GM12873 (cell line): ENCODE data around the gene SYNJ2.

Experiments
- CTCF ChIP-seq: IDR thresholded peaks from 2 replicates; pipeline ENCODE4 v1.5.1; 2012; ENCODE audit warnings: low read depth, mild to moderate bottlenecking, moderate library complexity, low read length, control low read depth; ENCODE audit not compliant: insufficient read depth; ENCODE audit errors: missing control alignments

The SYNJ2 gene

GRCh38 chr6:158041788-158042187, 60.1 kb downstream of the SYNJ2 start:
- TF ChIP-seq CTCF, result no peak

- no peak for TF ChIP-seq CTCF
Observed at GRCh38 chr6:158042245-158042798, 60.7 kb downstream of the SYNJ2 start.

- no peak for TF ChIP-seq CTCF
Observed at GRCh38 chr6:158043008-158043407, 61.3 kb downstream of the SYNJ2 start.

GRCh38 chr6:158043586-158044524, 62.2 kb downstream of the SYNJ2 start:
- no peak for TF ChIP-seq CTCF

- TF ChIP-seq CTCF, result no peak
Observed at GRCh38 chr6:158044525-158044888, 62.8 kb downstream of the SYNJ2 start.

GRCh38 chr6:158046201-158047126, 64.8 kb downstream of the SYNJ2 start:
- TF ChIP-seq CTCF, result no peak

- no peak for TF ChIP-seq CTCF
Observed at GRCh38 chr6:158047127-158047518, 65.5 kb downstream of the SYNJ2 start.
